ENCODE results near the gene ST7.
"Not testable (repeated sequence)": the region's sequence is repeated elsewhere in the genome, so short reads cannot be mapped to it uniquely, and the experiment has no call there.

Gene ST7

DNA sequence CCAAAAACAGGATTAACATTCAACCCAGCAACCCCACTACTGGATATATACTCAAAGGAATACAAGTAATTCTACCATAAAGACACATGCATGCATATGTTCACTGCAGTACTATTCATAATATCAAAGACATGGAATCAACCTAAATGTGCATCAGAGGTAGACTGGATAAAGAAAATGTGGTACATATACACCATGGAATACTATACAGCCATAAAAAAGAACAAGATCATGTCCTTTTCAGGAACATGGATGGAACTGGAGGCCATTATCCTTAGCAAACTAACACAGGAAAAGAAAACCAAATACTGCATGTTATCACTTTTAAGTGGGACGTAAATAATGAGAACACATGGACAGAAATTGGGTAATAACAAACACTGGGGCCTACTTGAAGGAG lies 77.5 kb downstream of the ST7 start:
- DNase-seq (ENCODE audit: low read depth) = not testable (repeated sequence)

DNA sequence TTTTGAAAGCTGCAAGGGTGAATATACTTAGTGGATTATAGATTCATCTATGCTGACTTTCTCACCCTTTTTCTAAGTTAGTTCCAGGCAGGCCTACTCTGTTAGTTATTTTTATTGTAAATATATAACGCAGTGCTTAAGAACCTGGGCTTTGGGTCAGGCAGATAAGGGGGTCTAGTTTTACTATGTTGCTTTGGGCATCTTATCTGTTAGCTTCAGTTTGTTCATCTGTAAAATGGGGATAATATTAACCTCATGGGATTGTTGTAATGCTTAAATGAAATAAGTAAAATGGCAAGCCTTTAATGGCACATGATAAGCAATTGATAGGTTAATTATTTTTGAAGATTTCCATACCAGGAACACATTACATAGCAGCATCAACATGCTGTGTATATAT lies 79.5 kb downstream of the ST7 start:
- DNase-seq (ENCODE audit: low read depth) = no peak

DNA sequence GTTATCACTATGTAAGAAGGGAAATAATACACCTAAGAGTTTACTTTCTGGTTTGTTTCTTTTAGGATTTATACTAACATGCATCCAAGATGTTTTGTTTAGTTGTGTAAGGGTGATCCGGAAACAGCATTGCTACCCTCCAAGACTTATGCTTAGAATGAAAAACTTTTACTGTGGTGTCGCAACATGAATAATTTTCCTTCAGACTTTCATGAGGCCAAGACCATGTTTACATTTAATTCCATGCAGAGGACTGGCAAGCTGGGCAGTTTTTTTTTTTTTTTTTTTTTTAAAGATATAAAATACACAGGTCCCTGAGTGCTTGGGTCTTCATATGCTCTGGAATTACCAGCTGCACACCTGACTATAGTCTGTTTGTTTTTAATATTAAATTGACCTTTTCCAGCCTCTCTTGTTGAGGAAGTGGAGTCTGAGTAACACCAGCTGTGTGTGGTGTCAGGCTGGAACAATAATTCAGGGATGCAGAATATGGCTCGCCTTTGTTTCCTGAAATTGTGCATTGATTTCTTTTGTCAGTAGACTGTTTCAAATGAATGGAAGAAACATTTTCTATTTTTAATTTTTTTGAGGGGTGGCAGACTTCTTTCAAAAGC lies 81.7 kb downstream of the ST7 start:
- DNase-seq (ENCODE audit: low read depth) = peak; percentile 27

DNA sequence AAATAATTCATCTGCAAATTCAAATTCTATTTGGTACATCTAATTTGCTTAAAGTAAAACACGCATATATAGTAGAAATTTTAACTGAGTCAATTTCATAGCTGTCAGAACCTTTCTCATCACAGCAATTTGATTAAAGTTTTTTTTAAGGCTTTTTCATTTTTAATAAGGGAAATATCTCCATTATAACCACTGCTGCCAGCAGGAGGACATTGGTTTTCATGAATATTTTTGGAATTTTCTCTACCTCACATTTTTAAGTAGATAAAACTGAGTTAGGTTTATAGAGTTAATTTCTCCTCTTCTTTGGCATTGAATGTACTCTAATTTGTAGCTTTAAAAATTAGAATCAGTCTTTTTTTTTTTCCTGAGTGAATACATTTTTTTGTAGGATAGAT lies 82.2 kb downstream of the ST7 start:
- DNase-seq (ENCODE audit: low read depth) = no peak

DNA sequence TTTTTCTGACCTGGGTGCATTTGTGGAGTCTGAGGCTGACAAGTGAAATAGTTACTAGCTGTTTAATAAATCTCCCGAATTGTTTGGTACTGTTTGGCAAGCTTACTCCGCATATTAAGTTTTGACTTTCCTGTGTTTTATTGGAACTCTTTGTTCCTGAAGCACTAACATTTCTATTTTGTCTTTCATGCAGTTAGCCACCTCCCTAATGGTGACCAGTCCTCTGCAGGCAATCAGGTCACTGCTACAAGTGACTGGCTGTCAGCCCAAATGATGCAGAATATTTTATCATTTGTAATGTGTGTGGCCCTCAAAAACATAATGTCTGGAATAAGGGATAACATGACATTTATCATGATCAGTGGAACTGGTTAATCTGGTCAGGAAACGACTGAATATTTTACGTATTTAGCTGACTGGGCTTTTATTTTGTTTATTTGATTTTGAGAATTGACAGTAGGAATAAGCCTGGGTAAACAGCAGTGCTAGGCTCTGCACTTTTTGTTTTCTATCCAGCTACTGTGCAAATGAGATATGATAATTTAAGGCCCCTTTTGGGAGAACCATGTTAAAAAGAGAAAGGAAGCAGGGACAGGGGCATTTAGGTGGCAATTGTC lies 82.9 kb downstream of the ST7 start:
- no peak for DNase-seq (ENCODE audit: low read depth)

DNA sequence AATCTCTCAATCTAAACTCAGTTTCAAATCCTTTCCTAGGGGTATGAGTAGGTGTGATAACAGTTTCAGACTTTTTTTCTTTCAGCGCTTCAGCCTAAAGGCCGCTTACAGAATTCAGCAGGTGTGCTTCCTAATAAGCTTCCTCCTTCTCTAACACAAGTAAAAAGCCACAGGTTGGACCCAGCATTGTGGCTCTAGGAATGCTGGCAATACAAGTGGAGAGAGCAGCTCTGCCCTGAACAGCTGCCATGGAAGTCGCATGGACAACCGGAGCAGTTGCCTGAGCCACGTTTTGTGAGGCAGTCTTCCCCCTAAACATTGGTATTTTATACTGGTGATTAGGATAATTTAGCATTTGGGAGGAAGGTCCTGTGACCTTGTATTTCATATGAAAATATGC lies 83.5 kb downstream of the ST7 start:
- DNase-seq (ENCODE audit: low read depth) = no peak

DNA sequence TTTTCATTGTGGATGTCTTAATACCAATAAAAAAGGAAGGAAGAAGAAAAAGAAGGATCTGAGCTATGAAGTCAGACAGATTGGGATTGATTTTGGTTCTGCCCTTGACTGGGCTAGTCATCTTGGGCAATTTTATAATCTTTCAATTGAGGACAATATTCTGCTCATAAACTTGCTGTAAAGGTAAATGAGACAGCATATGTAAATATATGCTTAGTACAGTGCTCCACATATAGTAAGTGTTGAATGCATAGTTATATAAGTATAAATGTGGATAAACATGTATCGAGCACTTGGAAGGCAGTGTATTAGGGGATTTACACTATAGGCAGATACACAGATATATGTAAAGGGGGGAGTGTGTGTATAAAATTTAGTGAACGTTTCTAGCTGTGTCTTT lies 85.1 kb downstream of the ST7 start:
- DNase-seq (ENCODE audit: low read depth) = no peak

DNA sequence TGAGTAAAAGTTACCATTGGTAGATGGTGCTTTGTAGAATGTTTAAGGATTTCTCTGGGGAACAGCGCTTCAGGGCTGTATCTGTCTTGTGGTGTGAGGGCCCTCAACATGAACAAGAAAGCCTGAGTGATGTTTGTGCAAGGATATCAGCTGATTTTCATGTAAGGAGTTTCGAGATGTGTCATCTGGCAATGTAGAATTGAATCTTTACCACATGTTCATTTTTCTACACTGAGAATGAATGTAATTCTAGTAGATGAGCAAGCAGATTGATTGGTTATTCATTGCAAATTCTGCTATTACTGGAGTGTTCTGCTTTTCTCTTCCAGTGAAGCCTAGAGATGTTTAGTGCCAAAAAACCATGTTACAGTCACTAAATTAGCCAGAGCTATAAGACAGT lies 87.7 kb downstream of the ST7 start:
- DNase-seq (ENCODE audit: low read depth) = peak; percentile 29

DNA sequence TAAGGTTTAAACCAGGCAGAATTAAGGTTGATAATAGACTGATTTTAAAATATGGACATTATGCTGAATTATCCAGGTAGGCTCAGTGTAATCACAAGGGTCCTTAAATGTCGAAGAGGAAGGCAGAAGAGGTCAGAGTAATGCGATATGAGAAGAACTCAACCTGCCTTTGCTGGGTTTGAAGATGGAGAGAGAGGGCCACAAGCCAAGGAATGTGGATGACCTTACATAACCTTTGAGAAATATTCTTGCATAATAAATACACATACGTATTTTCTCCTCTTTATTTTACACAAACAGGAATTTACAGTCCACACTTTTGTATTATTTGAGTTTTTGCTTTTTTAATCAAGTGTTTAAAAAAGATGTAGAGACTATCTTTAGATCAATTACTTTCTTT lies 88.5 kb downstream of the ST7 start:
- no peak for DNase-seq (ENCODE audit: low read depth)

DNA sequence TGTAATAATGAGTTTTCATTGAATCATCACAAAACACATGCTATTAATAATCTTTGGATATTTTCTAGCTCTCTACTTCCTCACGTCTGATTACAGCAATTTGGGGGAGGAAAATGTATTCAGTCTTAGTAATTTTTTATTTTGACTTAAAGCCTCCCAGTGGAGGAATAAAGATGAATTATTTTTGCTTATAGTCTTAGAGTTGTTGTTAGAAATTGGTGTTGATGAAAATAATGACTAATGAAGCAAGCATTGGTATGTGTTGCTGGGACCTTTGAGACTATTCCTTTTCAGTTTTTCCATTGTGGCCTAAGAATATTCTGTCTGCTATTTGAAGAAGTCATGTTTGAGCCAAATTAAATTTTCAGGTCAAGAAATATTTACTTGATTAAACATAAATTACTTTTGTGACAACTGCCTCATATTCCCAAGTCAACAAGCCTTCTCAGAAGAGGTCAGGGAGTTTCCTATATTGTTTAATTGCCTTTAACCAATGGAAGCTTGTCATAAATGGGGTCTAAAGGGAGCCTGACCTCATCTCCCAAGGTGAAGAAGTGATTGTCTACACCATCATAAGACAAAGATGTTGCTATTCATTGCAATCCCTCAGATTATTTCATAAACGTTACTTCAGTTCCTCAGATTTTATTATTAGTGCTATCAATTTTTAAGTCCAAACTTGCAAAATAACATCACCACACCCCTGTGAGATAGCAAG lies 90.0 kb downstream of the ST7 start:
- no peak for DNase-seq (ENCODE audit: low read depth)

DNA sequence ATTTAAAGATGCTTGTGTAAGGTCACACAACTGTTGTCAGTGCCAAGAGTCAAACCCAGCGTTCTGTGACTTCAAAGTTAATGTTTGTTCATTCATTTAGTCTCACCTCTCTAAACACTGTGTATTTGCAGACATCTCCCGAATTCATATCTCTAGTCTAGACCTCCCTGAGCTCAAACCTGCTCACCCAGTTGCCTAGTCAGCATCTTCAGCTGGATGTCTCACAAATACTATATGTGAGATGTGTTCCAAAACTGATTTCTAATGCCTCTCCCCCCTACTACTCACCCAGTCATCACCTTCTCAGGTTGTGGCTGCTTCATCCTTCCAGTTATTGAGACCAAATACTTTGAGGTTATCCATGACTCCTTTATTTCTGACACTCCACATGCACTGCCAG lies 91.4 kb downstream of the ST7 start:
- no peak for DNase-seq (ENCODE audit: low read depth)

DNA sequence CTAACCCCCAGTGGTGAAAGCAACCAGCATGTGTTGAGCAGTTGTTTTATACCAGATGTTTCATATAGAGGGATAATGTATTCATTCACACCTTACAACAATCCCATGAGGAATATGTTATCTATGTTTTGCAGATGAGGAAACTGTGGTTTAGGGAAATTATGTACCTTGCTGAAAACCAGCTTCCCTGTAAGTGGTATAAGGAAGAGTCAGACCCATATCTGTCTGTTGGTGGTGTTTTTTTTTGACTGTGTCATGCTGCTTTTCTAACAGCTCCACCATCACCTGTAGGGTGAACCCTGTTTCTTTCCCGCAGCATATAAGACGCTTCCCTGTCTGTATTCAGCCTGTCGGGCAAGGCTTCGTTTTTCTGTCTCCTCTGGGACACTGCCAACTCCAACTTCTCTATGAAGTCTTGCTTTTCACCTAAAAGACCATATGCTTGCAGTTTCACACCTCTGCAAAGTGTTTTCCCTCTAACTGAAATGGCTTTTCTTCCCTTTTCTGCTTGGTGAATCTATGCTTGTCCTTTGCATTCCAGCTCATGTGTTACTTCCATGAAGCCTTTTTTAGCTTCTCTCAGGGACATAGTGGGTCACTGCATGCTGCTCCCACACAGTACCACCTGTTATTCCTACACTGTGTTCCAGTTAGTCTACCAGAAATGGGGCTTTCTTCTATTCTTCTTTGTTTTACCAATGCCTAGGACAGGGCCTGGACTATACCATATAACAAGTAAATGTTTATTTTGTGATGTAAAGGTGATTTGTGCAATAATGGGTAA lies 92.8 kb downstream of the ST7 start:
- no peak for DNase-seq (ENCODE audit: low read depth)

DNA sequence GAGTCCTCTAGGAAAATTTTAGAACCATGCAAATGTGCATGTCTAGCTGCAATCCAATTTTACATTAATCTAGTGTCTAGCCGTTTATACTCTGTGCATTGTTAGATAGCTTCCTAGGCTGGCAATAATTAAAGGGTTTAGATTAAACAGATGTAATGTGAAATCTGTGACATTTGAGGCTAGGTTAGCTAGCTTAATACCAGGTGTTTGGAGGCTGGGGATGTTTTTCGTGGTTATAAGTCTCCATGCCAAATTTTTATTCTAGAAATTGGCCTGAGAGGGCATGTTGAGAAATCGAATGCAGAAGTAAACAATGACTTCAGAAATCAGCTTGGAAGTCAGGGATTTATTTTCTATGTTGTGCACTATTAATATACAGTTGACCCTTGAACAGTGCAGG lies 94.2 kb downstream of the ST7 start:
- DNase-seq (ENCODE audit: low read depth) = no peak

DNA sequence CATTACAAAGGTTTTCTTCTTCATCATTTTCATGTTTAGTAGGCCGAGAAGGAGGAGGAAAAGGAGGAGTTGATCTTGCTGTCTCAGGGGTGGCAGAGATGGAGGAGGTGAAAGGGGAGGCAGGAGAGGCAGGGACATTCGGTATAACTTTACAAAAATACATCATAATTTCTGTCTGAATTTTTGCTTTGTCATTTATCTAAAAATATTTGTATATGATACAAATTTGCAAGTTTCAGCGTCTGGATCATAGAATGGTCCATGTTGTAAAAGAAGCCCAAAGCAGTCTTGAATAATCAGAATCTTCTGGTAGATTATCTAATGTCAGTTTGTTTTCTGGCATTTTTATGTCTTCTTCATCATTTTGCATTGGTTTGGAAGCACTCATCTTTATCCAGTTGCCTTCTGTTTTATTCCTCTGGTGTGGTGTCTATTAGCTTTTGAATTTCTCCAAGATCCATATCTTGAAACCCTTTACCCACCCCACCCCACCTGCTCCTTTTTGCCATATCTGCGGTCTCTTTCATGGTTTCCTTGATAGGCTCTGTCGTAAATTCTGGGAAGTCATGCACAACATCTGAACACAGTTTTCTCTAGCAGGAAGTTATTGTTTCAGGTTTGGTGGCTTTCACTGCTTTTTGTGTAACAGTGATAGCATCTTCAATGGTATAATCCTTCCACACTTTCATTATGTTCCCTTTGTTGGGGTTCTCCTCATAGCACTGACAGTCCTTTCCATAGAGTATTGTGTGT lies 95.0 kb downstream of the ST7 start:
- DNase-seq (ENCODE audit: low read depth) = no peak

DNA sequence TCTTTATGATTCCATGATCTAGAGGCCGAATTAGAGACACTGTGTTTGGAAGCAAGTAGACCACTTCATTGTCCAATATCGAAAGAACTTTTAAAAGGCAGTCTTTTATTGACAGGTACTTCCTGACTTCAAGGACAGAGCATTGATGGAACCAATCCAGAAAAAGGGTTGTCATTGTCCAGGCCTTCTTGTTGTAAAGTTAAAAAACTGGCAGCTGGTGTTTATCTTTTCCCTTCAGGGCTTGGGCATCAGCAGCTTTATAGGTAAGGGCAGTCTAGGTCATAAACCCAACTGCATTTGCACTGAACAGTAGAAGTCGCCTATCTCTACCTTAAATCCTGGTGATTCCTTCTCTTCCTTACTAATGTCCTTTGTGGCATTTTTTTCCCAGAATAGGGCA lies 95.6 kb downstream of the ST7 start:
- DNase-seq (ENCODE audit: low read depth) = no peak

DNA sequence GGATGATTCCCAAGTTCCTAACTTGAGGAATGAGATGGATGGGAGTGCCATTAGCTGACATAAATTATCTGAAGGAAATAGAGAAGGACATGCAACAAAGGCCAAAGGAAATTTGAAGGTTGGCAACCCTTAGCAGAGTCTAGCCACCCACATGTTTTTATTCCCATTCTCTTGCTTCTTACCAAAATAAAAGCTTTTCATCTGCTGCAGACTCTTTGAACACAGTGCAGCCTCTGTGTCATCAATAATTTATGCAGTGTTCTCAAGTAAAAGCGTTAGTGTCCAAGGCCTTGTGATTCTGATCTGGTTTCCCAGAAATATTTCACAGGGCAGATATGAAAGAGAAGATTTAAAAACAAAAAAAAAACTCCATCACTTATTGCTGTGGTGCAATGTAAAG lies 98.5 kb downstream of the ST7 start:
- no peak for DNase-seq (ENCODE audit: low read depth)

DNA sequence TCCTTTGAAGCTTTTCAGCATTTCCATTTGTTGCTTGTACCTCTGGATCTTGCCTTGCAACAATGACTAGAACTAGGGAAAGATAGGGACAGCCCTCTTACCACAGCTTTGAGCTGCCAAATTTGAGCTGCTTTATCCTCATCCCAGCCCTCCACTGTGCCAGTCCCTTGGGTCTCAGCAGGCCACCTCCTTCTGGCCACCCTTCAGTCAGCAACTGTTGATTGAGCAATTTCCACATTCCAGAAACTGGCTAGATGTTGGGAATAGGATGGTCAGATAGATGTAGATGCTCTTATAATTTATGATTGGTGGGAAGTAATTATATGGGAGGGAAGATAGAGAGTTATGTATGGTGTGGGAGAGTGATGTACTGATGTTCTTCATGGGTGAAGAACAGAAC lies 100.1 kb downstream of the ST7 start:
- no peak for DNase-seq (ENCODE audit: low read depth)

DNA sequence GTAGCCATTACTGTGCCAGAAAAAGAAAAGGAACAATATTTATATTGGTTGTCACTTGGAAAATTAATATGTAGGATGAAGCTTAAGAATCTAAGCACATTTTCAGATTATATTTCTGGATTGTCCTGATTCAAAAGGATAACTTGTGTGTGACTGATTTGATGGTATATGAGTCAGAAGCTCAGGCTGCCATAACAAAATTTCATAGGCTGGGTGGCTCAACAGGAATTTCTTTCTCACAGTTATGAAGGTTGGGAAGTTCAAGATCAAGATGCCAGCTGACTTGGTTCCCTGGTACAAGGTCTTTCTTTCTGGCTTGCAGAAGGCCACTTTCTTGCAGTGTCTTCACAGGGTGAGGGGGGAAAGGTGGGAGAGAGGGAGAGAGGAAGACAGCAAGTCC lies 108.5 kb downstream of the ST7 start:
- DNase-seq (ENCODE audit: low read depth) = no peak

DNA sequence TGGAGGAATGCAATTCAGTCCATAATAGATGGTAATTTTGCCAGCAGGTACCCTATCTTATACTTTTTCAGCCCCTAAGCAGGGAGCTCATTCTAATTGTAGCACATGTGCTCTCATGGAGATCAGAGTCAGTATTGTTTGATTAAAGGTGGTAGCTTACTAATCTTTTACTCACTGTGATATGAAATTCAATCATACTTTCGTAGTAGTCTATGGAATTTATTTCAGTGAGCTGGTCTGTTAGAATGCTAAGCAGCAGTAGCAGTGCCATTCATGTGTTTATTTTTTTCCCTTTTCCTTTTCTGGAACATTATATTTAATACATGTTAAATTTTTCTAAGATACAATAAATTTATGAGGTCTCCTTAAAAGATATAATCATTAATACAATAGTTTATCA lies 109.0 kb downstream of the ST7 start:
- DNase-seq (ENCODE audit: low read depth) = no peak

DNA sequence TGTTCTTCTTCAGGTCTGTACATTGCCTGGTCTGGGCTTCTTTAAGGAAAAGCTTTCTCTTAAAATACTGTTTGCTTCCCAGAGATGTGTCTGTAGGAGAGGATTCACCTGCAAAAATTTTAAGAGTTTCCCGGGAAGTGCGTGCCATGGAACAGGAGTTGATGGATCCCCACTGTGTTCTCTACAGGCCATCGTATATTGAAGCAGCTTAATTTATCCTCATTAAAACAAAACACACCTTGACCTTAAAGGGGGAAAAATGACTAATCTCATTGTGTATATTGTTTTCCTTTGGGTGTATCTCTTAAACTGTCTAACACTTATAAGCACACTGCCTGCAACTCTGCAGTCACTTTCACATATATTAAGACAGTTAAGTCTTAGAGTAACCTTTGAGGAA lies 111.4 kb downstream of the ST7 start:
- no peak for DNase-seq (ENCODE audit: low read depth)

DNA sequence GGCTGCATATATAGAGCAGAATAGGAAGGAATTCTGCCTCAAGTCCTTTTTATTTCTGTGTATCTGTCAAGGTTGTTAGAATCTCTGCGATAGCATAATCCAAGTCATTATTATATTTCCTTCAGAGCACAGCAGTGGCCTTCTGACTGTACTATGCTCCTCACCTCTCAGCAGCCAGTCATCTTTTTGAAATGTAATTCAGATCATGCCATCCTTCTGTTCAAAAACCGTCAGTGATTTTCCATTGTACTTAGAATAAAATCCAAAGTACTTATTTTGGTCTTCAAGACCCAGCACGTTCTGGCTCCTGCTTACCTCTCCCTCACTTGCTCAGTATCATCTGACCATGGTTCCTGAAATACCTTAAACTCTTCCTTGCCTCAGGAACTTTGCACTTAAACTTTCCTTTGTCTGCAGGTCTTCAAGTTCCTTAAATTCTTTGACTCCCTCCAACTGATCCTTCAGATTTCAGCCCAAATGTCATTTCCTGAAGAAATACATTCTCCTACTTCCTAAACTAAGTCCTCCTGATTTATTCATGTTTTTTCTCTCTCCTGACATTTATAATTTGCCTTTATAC lies 112.4 kb downstream of the ST7 start:
- DNase-seq (ENCODE audit: low read depth) = no peak

DNA sequence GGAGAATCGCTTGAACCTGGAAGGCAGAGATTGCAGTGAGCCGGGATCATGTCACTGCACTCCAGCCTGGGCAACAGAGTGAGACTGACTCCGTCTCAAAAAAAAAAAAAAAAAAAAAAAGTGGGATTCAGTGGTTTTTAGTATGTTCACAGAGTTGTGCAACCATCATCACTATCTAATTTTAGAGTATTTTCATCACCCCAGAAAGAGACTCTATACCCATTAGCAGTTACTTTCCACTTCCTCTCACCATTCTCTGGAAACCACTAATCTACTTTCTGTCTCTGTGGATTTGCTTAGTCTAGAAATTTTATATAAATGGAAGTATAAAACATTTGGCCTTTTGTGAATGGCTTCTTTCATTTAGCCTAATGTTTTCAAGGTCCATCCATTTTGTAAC lies 113.4 kb downstream of the ST7 start:
- no peak for DNase-seq (ENCODE audit: low read depth)

Measured in fibroblast of the conjunctiva (primary cell).